LNCAP (cell line): ENCODE data around the gene OLFML2B.

Experiments used
- CTCF ChIP-seq: fragments of 450-650 bp; IDR thresholded peaks from 2 replicates; pipeline ENCODE4 v1.5.1; 2017; ENCODE audit warnings: mild to moderate bottlenecking

OLFML2B gene

GRCh38 chr1:162029157-162029556 lies 5.5 kb upstream of the OLFML2B start:
- no peak for TF ChIP-seq CTCF

- no peak for TF ChIP-seq CTCF
Observed at GRCh38 chr1:162028726-162029125, 5.1 kb upstream of the OLFML2B start.

GRCh38 chr1:162026881-162027280 lies 3.2 kb upstream of the OLFML2B start:
- no peak for TF ChIP-seq CTCF

GRCh38 chr1:162025541-162025940 lies 1.9 kb upstream of the OLFML2B start:
- TF ChIP-seq CTCF: no peak

- TF ChIP-seq CTCF: no peak
Observed at GRCh38 chr1:162023181-162023546, 505 bp downstream of the OLFML2B start.

GRCh38 chr1:162022626-162023025 lies 1.0 kb downstream of the OLFML2B start:
- TF ChIP-seq CTCF: no peak

GRCh38 chr1:162021124-162021523 lies 2.5 kb downstream of the OLFML2B start:
- no peak for TF ChIP-seq CTCF

- TF ChIP-seq CTCF: no peak
Observed at GRCh38 chr1:162020150-162020549, 3.5 kb downstream of the OLFML2B start.
